Heart right ventricle (tissue), 16 donors: Measurements from ENCODE around the gene DENND6A. TPM values are rescaled to one million over a fixed set of nuclear protein-coding genes. Genes with fewer than 3 reads are reported as not detected.

Experiments used
- ATAC-seq, 8 donors: fragments of 200-7000 bp; cut with Tn5 transposase; one replicate each; pipeline ENCODE4 v1.9.1; 2020; ENCODE audit warnings: mild to moderate bottlenecking in 8 of 8, moderate library complexity in 8 of 8, moderate number of reproducible peaks in 1 of 8
- DNase-seq, 2 donors: peaks; one replicate each; pipeline ENCODE4 v3.0.0-alpha.2; 2020
- H3K27ac ChIP-seq, 10 donors: fragments of 200-600 bp; sonication (generic) in 2 of 10; one replicate each; pipeline versions ENCODE4 v1.5.0 to v1.8.0; 2020 to 2022; ENCODE audit warnings: mild to moderate bottlenecking in 3 of 10
- H3K27me3 ChIP-seq, 7 donors: fragments of 200-600 bp; one replicate each; pipeline ENCODE4 v1.8.0; 2021 to 2022; ENCODE audit warnings: mild to moderate bottlenecking in 2 of 7
- H3K36me3 ChIP-seq, 9 donors: fragments of 200-600 bp; sonication (generic) in 1 of 9; one replicate each; pipeline versions ENCODE4 v1.5.0 to v1.8.0; 2020 to 2022; ENCODE audit warnings: mild to moderate bottlenecking in 2 of 9
- H3K4me1 ChIP-seq, 9 donors: fragments of 200-600 bp; sonication (generic) in 1 of 9; one replicate each; pipeline versions ENCODE4 v1.5.0 to v1.8.0; 2020 to 2022; ENCODE audit warnings: mild to moderate bottlenecking in 4 of 9
- H3K4me3 ChIP-seq, 10 donors: fragments of 200-600 bp; sonication (generic) in 2 of 10; one replicate each; pipeline versions ENCODE4 v1.5.0 to v1.8.0; 2020 to 2022; ENCODE audit warnings: mild to moderate bottlenecking in 7 of 10, moderate library complexity in 2 of 10
- H3K9me3 ChIP-seq, 11 donors: fragments of 200-600 bp in 10 of 11; sonication (generic) in 2 of 11; one replicate each; pipeline versions ENCODE4 v1.5.0 to v1.8.0; 2013 to 2022; ENCODE audit warnings: mild to moderate bottlenecking in 2 of 11, control low read depth in 1 of 11, moderate library complexity in 1 of 11
- WGBS, 2 donors: extraction: QIAGEN DNeasy Blood & Tissue Kit; methylation state at CpG; one replicate each; pipeline ENCODE4 v1.1.7; 2013; ENCODE audit warnings: inconsistent platforms in 1 of 2; 5-methylcytosine and 5-hydroxymethylcytosine counted together
- intact Hi-C, 10 donors: fragments of 100-400 bp; cut with DNase I; formaldehyde crosslinking; loops; one replicate each; pipeline versions ENCODE4 v1.11.1 to v1.14.2; 2022
- polyA plus RNA-seq, 2 donors: library from polyadenylated mRNA; stranded (reverse); fragments of 200-250 nt; gene quantifications; one replicate each; pipeline ENCODE4 v1.2.3, GENCODE V29; 2013
- total RNA-seq, 10 donors: library from RNA; stranded (reverse); fragmentation: NEBNext Ultra II Directional in 3 of 10; extraction: Animal tissue kit (Norgen Biotek cat#: 25700) in 3 of 10; gene quantifications; one replicate each; pipeline versions ENCODE4 v1.2.1 to v1.2.4, GENCODE V29; 2021 to 2023
- TF ChIP-seq, protein P1 (sequence below), 9 donors: fragments of 200-600 bp; sonication (generic) in 2 of 9; IDR thresholded peaks; one replicate each; pipeline versions ENCODE4 v1.5.0 to v1.8.0; 2021 to 2022; ENCODE audit warnings: antibody characterized with exemption in 9 of 9, mild to moderate bottlenecking in 5 of 9, moderate library complexity in 1 of 9
- donor health status: Arrhythmogenic right ventricular cardiomyopathy.
- donor health status: ischemic (EF 13 %, LVEDD 7.1; RV severe dilation, severe dysfunction).
- donor health status: healthy with polysubstance abuse.
- donor health status: DM: no; HTN: yes; CAD: no.
- donor health status: DM: no; HTN: no; CAD: no.
- donor health status: ischemic (EF 25% LVEDD 6.9; RV normal size, moderate dysfunction).
- donor health status: ischemic (EF 25% LVEDD 5.7; RV mildly dilated, moderate dysfunction).
- donor health status: healthy.
- donor health status: DM: yes; HTN: yes; CAD: no.
- donor health status: Ischemic cardiomyopathy.
- donor health status: ischemic (EF 35%, LVEDD 5.7; RV mildly dilated, moderate dysfunction).
- donor health status: nonischemic (EF 11% LVEDD 7.7; RV severe dilation, severe dysfunction).
- donor health status: DM: yes; HTN: yes; CAD: no.
- donor health status: PGD.
- donor health status: ischemic (EF 29% LVEDD 5.4; RV normal size, mild dysfunction).
- donor health status: nonischemic (EF 23%, LVEDD 6.1; RV moderate dilation, normal function).

DENND6A gene
- total and polyA plus RNA-seq, 12 donors: 4.3 to 28.9 (median 18.8) TPM

GRCh38 chr3:57659004-57659673, 33.7 kb downstream of the DENND6A start:
- H3K4me1 ChIP-seq: peaks cover 0 to 24% (median 14%) of the 10 kb centered on the region in 9 donors
- H3K4me3 ChIP-seq: no peak overlapping the region
- ATAC-seq: peak in 4 of 8 donors; percentile 41 to 63 (median 46)
- WGBS, 2 donors: 47 to 48% methylated on average over 1 of the region's 1 CpG
- no peaks in the 10 kb centered on the region for H3K9me3 ChIP-seq
- H3K27me3 ChIP-seq: no peaks in the 10 kb centered on the region
- intact Hi-C loops: loop anchor here in 2 of 10 donors (10.0 kb wide), 2 partner anchors 166 to 196 kb away; no protein-coding TSS in a partner anchor
- no peak for DNase-seq
- H3K27ac ChIP-seq: peak overlapping the region in 6 of 10 donors; percentile 20 to 69 (median 53)
- TF ChIP-seq, protein P1, sequence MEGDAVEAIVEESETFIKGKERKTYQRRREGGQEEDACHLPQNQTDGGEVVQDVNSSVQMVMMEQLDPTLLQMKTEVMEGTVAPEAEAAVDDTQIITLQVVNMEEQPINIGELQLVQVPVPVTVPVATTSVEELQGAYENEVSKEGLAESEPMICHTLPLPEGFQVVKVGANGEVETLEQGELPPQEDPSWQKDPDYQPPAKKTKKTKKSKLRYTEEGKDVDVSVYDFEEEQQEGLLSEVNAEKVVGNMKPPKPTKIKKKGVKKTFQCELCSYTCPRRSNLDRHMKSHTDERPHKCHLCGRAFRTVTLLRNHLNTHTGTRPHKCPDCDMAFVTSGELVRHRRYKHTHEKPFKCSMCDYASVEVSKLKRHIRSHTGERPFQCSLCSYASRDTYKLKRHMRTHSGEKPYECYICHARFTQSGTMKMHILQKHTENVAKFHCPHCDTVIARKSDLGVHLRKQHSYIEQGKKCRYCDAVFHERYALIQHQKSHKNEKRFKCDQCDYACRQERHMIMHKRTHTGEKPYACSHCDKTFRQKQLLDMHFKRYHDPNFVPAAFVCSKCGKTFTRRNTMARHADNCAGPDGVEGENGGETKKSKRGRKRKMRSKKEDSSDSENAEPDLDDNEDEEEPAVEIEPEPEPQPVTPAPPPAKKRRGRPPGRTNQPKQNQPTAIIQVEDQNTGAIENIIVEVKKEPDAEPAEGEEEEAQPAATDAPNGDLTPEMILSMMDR (IDR thresholded peaks at IDR 0.05): no peak
- H3K36me3 ChIP-seq: peaks cover 0 to 100% (median 27%) of the 10 kb centered on the region in 9 donors

DNA sequence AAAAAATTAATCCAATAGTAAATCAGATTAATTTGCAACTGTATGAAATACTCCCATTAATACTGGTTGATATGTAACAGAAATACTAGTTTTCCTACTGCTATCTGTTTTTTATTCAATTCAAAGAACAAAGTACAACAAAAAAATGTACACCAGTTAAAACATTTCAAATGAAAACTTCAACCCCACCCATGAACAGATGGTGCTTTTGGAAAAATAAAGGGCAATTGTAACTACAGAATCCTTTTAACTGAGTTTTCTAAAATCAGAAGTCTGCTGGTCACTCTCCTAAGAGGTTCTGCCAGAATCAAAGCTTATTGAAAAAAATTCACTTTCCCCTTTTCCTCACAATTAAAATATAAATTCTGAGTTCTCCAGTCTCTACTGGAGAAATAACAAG, 34.3 kb downstream of the DENND6A start:
- Histone ChIP-seq H3K9me3 (no peaks in the 10 kb centered on the region), H3K4me3 (no peak overlapping the region), H3K4me1 (peaks cover 0 to 24% (median 14%) of the 10 kb centered on the region in 9 donors), H3K36me3 (peaks cover 0 to 100% (median 27%) of the 10 kb centered on the region in 9 donors), H3K27me3 (no peaks in the 10 kb centered on the region), H3K27ac (peak overlapping the region in 6 of 10 donors; percentile 20 to 69 (median 53))
- intact Hi-C loops: loop anchor here in 2 of 10 donors (10.0 kb wide), 2 partner anchors 166 to 196 kb away; no protein-coding TSS in a partner anchor
- TF ChIP-seq, protein P1 (IDR thresholded peaks at IDR 0.05): no peak
- no peak for DNase-seq
- ATAC-seq: no peak

- DNase-seq (no peak), ATAC-seq (no peak)
- TF ChIP-seq, protein P1 (IDR thresholded peaks at IDR 0.05): no peak
- Histone ChIP-seq H3K27me3 (no peaks in the 10 kb centered on the region), H3K36me3 (peaks cover 0 to 98% (median 27%) of the 10 kb centered on the region in 9 donors), H3K27ac (no peak overlapping the region), H3K4me3 (no peak overlapping the region), H3K4me1 (peaks cover 0 to 24% (median 14%) of the 10 kb centered on the region in 9 donors), H3K9me3 (no peaks in the 10 kb centered on the region)
- 94 to 96% methylated on average over 2 of the region's 2 CpGs for WGBS, 2 donors
- intact Hi-C loops: loop anchor here in 2 of 10 donors (10.0 kb wide), 2 partner anchors 169 to 199 kb away; no protein-coding TSS in a partner anchor
These were observed 37.1 kb downstream of the DENND6A start for GRCh38 chr3:57655727-57656126.

GRCh38 chr3:57654267-57654666, 38.6 kb downstream of the DENND6A start:
- Histone ChIP-seq H3K27ac (no peak overlapping the region), H3K36me3 (peaks cover 0 to 94% (median 20%) of the 10 kb centered on the region in 9 donors), H3K4me1 (peaks cover 0 to 13% (median 10%) of the 10 kb centered on the region in 9 donors), H3K4me3 (no peak overlapping the region), H3K9me3 (peaks cover 0 to 2% (median 0%) of the 10 kb centered on the region in 11 donors), H3K27me3 (no peaks in the 10 kb centered on the region)
- intact Hi-C loops: loop anchor here in 2 of 10 donors (10.0 kb wide), 2 partner anchors 171 to 201 kb away; no protein-coding TSS in a partner anchor
- DNase-seq: no peak
- WGBS, 2 donors: 83 to 97% methylated on average over 1 of the region's 1 CpG
- TF ChIP-seq, protein P1 (IDR thresholded peaks at IDR 0.05): no peak
- ATAC-seq: no peak
